ENCODE measurements around the gene RPUSD1.

RPUSD1 gene

GRCh38 chr16:815861-816260 lies 27.7 kb upstream of the RPUSD1 start:
- peaks cover 2% of the 10 kb centered on the region for H3K9me3 ChIP-seq (ENCODE audit: low read length)
- H2AFZ ChIP-seq (ENCODE audit: low read depth, low read length) = no peak overlapping the region
- H3K4me1 ChIP-seq (ENCODE audit: insufficient read depth, low read length) = no peaks in the 10 kb centered on the region
- peaks cover 13% of the 10 kb centered on the region for H3K27me3 ChIP-seq (ENCODE audit: insufficient read depth, low read length)
- H3K36me3 ChIP-seq (ENCODE audit: insufficient read depth, low read length) = no peaks in the 10 kb centered on the region
- H3K4me3 ChIP-seq (ENCODE audit: low read length) = no peak overlapping the region

- H3K27me3 ChIP-seq (ENCODE audit: insufficient read depth, low read length) = peaks cover 13% of the 10 kb centered on the region
These were observed 26.8 kb upstream of the RPUSD1 start for GRCh38 chr16:814974-815373.

GRCh38 chr16:813916-814412 lies 25.8 kb upstream of the RPUSD1 start:
- Histone ChIP-seq H3K4me1 (ENCODE audit: insufficient read depth, low read length) (no peaks in the 10 kb centered on the region), H3K36me3 (ENCODE audit: insufficient read depth, low read length) (no peaks in the 10 kb centered on the region), H2AFZ (ENCODE audit: low read depth, low read length) (no peak overlapping the region), H3K27me3 (ENCODE audit: insufficient read depth, low read length) (peaks cover 13% of the 10 kb centered on the region), H3K9me3 (ENCODE audit: low read length) (peaks cover 6% of the 10 kb centered on the region), H3K4me3 (ENCODE audit: low read length) (no peak overlapping the region)

More at GRCh38 chr16:814974-815373, 26.8 kb upstream of the RPUSD1 start:
- H3K4me3 ChIP-seq (ENCODE audit: low read length) = no peak overlapping the region
- peaks cover 4% of the 10 kb centered on the region for H3K9me3 ChIP-seq (ENCODE audit: low read length)
- no peak overlapping the region for H2AFZ ChIP-seq (ENCODE audit: low read depth, low read length)
- H3K36me3 ChIP-seq (ENCODE audit: insufficient read depth, low read length) = no peaks in the 10 kb centered on the region
- no peaks in the 10 kb centered on the region for H3K4me1 ChIP-seq (ENCODE audit: insufficient read depth, low read length)

- H3K36me3 ChIP-seq (ENCODE audit: insufficient read depth, low read length) = no peaks in the 10 kb centered on the region
- no peak overlapping the region for H2AFZ ChIP-seq (ENCODE audit: low read depth, low read length)
- no peaks in the 10 kb centered on the region for H3K4me1 ChIP-seq (ENCODE audit: insufficient read depth, low read length)
- H3K4me3 ChIP-seq (ENCODE audit: low read length) = no peak overlapping the region
- peaks cover 13% of the 10 kb centered on the region for H3K27me3 ChIP-seq (ENCODE audit: insufficient read depth, low read length)
- H3K9me3 ChIP-seq (ENCODE audit: low read length) = peaks cover 6% of the 10 kb centered on the region
These were observed 25.2 kb upstream of the RPUSD1 start for GRCh38 chr16:813204-813915.

GRCh38 chr16:808085-808386 lies 19.9 kb upstream of the RPUSD1 start:
- Histone ChIP-seq H3K27me3 (ENCODE audit: insufficient read depth, low read length) (peaks cover 10% of the 10 kb centered on the region), H2AFZ (ENCODE audit: low read depth, low read length) (no peak overlapping the region), H3K4me3 (ENCODE audit: low read length) (peak overlapping the region; percentile 65), H3K9me3 (ENCODE audit: low read length) (peaks cover 4% of the 10 kb centered on the region), H3K4me1 (ENCODE audit: insufficient read depth, low read length) (no peaks in the 10 kb centered on the region), H3K36me3 (ENCODE audit: insufficient read depth, low read length) (no peaks in the 10 kb centered on the region)

- Histone ChIP-seq H3K9me3 (ENCODE audit: low read length) (peaks cover 4% of the 10 kb centered on the region), H3K27me3 (ENCODE audit: insufficient read depth, low read length) (peaks cover 8% of the 10 kb centered on the region), H3K4me3 (ENCODE audit: low read length) (peak overlapping the region; percentile 65), H3K4me1 (ENCODE audit: insufficient read depth, low read length) (no peaks in the 10 kb centered on the region), H3K36me3 (ENCODE audit: insufficient read depth, low read length) (no peaks in the 10 kb centered on the region), H2AFZ (ENCODE audit: low read depth, low read length) (no peak overlapping the region)
These were observed 19.3 kb upstream of the RPUSD1 start for GRCh38 chr16:807347-808084.

GRCh38 chr16:805474-805873 lies 17.3 kb upstream of the RPUSD1 start:
- Histone ChIP-seq H3K9me3 (ENCODE audit: low read length) (peaks cover 4% of the 10 kb centered on the region), H2AFZ (ENCODE audit: low read depth, low read length) (no peak overlapping the region), H3K27me3 (ENCODE audit: insufficient read depth, low read length) (peaks cover 5% of the 10 kb centered on the region), H3K4me1 (ENCODE audit: insufficient read depth, low read length) (peaks cover 5% of the 10 kb centered on the region), H3K4me3 (ENCODE audit: low read length) (no peak overlapping the region), H3K36me3 (ENCODE audit: insufficient read depth, low read length) (no peaks in the 10 kb centered on the region)

- H2AFZ ChIP-seq (ENCODE audit: low read depth, low read length) = no peak overlapping the region
- peaks cover 9% of the 10 kb centered on the region for H3K4me1 ChIP-seq (ENCODE audit: insufficient read depth, low read length)
- H3K27me3 ChIP-seq (ENCODE audit: insufficient read depth, low read length) = peaks cover 10% of the 10 kb centered on the region
- H3K36me3 ChIP-seq (ENCODE audit: insufficient read depth, low read length) = no peaks in the 10 kb centered on the region
- H3K4me3 ChIP-seq (ENCODE audit: low read length) = no peak overlapping the region
- no peaks in the 10 kb centered on the region for H3K9me3 ChIP-seq (ENCODE audit: low read length)
These were observed 16.2 kb upstream of the RPUSD1 start for GRCh38 chr16:804193-805048.

GRCh38 chr16:803754-804080 lies 15.5 kb upstream of the RPUSD1 start:
- H2AFZ ChIP-seq (ENCODE audit: low read depth, low read length) = no peak overlapping the region
- H3K9me3 ChIP-seq (ENCODE audit: low read length) = no peaks in the 10 kb centered on the region
- H3K4me1 ChIP-seq (ENCODE audit: insufficient read depth, low read length) = peaks cover 9% of the 10 kb centered on the region
- H3K27me3 ChIP-seq (ENCODE audit: insufficient read depth, low read length) = peaks cover 10% of the 10 kb centered on the region
- no peaks in the 10 kb centered on the region for H3K36me3 ChIP-seq (ENCODE audit: insufficient read depth, low read length)
- H3K4me3 ChIP-seq (ENCODE audit: low read length) = no peak overlapping the region

GRCh38 chr16:802914-803753 lies 15.0 kb upstream of the RPUSD1 start:
- Histone ChIP-seq H3K4me3 (ENCODE audit: low read length) (no peak overlapping the region), H3K36me3 (ENCODE audit: insufficient read depth, low read length) (no peaks in the 10 kb centered on the region), H3K4me1 (ENCODE audit: insufficient read depth, low read length) (peaks cover 9% of the 10 kb centered on the region), H3K27me3 (ENCODE audit: insufficient read depth, low read length) (peaks cover 10% of the 10 kb centered on the region), H3K9me3 (ENCODE audit: low read length) (no peaks in the 10 kb centered on the region), H2AFZ (ENCODE audit: low read depth, low read length) (no peak overlapping the region)

- peaks cover 10% of the 10 kb centered on the region for H3K27me3 ChIP-seq (ENCODE audit: insufficient read depth, low read length)
- H3K36me3 ChIP-seq (ENCODE audit: insufficient read depth, low read length) = no peaks in the 10 kb centered on the region
- no peak overlapping the region for H2AFZ ChIP-seq (ENCODE audit: low read depth, low read length)
- no peak overlapping the region for H3K4me3 ChIP-seq (ENCODE audit: low read length)
- no peaks in the 10 kb centered on the region for H3K9me3 ChIP-seq (ENCODE audit: low read length)
- H3K4me1 ChIP-seq (ENCODE audit: insufficient read depth, low read length) = peaks cover 9% of the 10 kb centered on the region
These were observed 14.3 kb upstream of the RPUSD1 start for GRCh38 chr16:802461-802860.

- no peak overlapping the region for H2AFZ ChIP-seq (ENCODE audit: low read depth, low read length)
- peaks cover 9% of the 10 kb centered on the region for H3K4me1 ChIP-seq (ENCODE audit: insufficient read depth, low read length)
- H3K9me3 ChIP-seq (ENCODE audit: low read length) = no peaks in the 10 kb centered on the region
- no peak overlapping the region for H3K4me3 ChIP-seq (ENCODE audit: low read length)
- peaks cover 2% of the 10 kb centered on the region for H3K36me3 ChIP-seq (ENCODE audit: insufficient read depth, low read length)
- peaks cover 10% of the 10 kb centered on the region for H3K27me3 ChIP-seq (ENCODE audit: insufficient read depth, low read length)
These were observed 13.6 kb upstream of the RPUSD1 start for GRCh38 chr16:801584-802363.
